ENCODE results near the gene HOXC6. TPM values are rescaled to one million over a fixed set of nuclear protein-coding genes. Genes with fewer than 3 reads are reported as not detected.
A peak's percentile ranks its signal among the peaks of the same experiment; 100 is the strongest.

The HOXC6 gene
- total and polyA plus RNA-seq, 9 of the 15 experiments (the other 6 are each of a cell fraction or from before 2014, with no cell fraction given), result 0.06 to 4.0 (median 1.4) TPM

DNA sequence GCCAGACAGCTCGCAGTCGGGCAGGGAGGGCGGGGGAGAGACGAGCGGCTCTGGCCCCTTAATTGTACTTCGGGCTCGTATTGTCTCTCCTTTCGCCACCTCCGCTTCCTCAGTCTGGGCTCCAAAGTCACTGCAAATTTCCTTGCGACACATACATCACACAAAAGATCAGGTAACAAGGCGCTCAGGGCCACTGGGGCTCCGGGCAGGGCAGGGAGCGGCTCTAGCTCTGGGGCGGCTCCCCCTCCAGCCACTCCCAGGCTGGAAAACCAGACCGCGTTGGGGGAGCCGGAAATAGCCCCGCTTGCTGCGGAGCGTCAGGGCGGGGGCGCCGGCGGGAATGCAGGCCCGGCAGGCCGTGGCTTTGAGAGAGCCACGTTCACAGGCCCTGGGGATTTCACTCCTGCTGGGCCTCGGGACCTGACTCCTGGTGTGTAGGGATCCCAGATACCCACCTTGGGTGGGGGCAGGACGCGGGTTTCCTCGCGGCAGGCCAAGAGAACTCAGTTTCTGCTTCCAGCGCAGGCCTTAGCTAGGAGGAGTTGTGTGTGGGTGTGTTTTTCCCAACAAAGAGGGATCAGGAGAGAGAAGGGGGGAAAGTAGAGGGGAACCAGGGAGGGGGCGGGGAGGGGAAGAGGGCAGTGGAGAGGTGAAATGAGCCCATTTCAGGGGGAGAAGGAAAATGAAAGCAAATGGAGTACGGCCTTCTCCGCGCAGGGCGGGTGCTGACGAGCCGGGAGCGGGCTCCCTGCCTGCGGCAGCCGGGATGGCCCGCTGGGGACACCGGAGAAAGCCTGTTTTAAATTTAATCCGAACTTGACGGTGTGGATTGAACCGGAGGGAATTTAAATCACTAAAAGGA lies 32.6 kb upstream of the HOXC6 start (continued):
- TF ChIP-seq, protein P1, sequence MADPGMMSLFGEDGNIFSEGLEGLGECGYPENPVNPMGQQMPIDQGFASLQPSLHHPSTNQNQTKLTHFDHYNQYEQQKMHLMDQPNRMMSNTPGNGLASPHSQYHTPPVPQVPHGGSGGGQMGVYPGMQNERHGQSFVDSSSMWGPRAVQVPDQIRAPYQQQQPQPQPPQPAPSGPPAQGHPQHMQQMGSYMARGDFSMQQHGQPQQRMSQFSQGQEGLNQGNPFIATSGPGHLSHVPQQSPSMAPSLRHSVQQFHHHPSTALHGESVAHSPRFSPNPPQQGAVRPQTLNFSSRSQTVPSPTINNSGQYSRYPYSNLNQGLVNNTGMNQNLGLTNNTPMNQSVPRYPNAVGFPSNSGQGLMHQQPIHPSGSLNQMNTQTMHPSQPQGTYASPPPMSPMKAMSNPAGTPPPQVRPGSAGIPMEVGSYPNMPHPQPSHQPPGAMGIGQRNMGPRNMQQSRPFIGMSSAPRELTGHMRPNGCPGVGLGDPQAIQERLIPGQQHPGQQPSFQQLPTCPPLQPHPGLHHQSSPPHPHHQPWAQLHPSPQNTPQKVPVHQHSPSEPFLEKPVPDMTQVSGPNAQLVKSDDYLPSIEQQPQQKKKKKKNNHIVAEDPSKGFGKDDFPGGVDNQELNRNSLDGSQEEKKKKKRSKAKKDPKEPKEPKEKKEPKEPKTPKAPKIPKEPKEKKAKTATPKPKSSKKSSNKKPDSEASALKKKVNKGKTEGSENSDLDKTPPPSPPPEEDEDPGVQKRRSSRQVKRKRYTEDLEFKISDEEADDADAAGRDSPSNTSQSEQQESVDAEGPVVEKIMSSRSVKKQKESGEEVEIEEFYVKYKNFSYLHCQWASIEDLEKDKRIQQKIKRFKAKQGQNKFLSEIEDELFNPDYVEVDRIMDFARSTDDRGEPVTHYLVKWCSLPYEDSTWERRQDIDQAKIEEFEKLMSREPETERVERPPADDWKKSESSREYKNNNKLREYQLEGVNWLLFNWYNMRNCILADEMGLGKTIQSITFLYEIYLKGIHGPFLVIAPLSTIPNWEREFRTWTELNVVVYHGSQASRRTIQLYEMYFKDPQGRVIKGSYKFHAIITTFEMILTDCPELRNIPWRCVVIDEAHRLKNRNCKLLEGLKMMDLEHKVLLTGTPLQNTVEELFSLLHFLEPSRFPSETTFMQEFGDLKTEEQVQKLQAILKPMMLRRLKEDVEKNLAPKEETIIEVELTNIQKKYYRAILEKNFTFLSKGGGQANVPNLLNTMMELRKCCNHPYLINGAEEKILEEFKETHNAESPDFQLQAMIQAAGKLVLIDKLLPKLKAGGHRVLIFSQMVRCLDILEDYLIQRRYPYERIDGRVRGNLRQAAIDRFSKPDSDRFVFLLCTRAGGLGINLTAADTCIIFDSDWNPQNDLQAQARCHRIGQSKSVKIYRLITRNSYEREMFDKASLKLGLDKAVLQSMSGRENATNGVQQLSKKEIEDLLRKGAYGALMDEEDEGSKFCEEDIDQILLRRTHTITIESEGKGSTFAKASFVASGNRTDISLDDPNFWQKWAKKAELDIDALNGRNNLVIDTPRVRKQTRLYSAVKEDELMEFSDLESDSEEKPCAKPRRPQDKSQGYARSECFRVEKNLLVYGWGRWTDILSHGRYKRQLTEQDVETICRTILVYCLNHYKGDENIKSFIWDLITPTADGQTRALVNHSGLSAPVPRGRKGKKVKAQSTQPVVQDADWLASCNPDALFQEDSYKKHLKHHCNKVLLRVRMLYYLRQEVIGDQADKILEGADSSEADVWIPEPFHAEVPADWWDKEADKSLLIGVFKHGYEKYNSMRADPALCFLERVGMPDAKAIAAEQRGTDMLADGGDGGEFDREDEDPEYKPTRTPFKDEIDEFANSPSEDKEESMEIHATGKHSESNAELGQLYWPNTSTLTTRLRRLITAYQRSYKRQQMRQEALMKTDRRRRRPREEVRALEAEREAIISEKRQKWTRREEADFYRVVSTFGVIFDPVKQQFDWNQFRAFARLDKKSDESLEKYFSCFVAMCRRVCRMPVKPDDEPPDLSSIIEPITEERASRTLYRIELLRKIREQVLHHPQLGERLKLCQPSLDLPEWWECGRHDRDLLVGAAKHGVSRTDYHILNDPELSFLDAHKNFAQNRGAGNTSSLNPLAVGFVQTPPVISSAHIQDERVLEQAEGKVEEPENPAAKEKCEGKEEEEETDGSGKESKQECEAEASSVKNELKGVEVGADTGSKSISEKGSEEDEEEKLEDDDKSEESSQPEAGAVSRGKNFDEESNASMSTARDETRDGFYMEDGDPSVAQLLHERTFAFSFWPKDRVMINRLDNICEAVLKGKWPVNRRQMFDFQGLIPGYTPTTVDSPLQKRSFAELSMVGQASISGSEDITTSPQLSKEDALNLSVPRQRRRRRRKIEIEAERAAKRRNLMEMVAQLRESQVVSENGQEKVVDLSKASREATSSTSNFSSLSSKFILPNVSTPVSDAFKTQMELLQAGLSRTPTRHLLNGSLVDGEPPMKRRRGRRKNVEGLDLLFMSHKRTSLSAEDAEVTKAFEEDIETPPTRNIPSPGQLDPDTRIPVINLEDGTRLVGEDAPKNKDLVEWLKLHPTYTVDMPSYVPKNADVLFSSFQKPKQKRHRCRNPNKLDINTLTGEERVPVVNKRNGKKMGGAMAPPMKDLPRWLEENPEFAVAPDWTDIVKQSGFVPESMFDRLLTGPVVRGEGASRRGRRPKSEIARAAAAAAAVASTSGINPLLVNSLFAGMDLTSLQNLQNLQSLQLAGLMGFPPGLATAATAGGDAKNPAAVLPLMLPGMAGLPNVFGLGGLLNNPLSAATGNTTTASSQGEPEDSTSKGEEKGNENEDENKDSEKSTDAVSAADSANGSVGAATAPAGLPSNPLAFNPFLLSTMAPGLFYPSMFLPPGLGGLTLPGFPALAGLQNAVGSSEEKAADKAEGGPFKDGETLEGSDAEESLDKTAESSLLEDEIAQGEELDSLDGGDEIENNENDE (IDR thresholded peaks at IDR 0.05; ENCODE audit: low read depth, low read length), result no peak
- TF ChIP-seq SOX6 (IDR thresholded peaks at IDR 0.05) (peak; percentile 51; the same call in 1 of the 2 replicates), NRF1 (conservative IDR thresholded peaks at IDR 0.05 in 1 of 2, IDR thresholded peaks at IDR 0.05 in 1 of 2) (0 out of 4 replicates have a peak, but pooled peaks of 1 of the 2 experiments have one; percentile 28), NCOR1 (IDR thresholded peaks at IDR 0.05) (peak; percentile 56), COPS2 (conservative IDR thresholded peaks at IDR 0.05) (no peak), BRF1 (IDR thresholded peaks at IDR 0.05; ENCODE audit: borderline replicate concordance, extremely low read depth, insufficient read length) (no peak), NR2C2 (CRISPR knock-in tag; IDR thresholded peaks at IDR 0.05) (no peak), NR2C2 (tag; IDR thresholded peaks at IDR 0.05) (peak; percentile 15; the same call in 1 of the 2 replicates), MEF2A (IDR thresholded peaks at IDR 0.05; ENCODE audit: control insufficient read depth, low read depth, low read length) (peak; percentile 59; the same call in 1 of the 2 replicates), ZBTB17 (CRISPR knock-in tag; IDR thresholded peaks at IDR 0.05) (0 out of 2 replicates have a peak, but pooled peaks have one; percentile 40), CTBP1 (IDR thresholded peaks at IDR 0.05; ENCODE audit: borderline replicate concordance) (peak; percentile 66; the same call in 1 of the 2 replicates), ATF1 (CRISPR knock-in tag; IDR thresholded peaks at IDR 0.05) (no peak), ATF1 (tag; IDR thresholded peaks at IDR 0.05) (peak; percentile 50), FOXO4 (CRISPR knock-in tag; IDR thresholded peaks at IDR 0.05) (no peak), TCF7 (IDR thresholded peaks at IDR 0.05; ENCODE audit: borderline replicate concordance) (no peak), SP1 (CRISPR knock-in tag; IDR thresholded peaks at IDR 0.05) (peak; percentile 52; the same call in 1 of the 2 replicates)
